ENCODE measurements around the gene IRAK1BP1.

DNA sequence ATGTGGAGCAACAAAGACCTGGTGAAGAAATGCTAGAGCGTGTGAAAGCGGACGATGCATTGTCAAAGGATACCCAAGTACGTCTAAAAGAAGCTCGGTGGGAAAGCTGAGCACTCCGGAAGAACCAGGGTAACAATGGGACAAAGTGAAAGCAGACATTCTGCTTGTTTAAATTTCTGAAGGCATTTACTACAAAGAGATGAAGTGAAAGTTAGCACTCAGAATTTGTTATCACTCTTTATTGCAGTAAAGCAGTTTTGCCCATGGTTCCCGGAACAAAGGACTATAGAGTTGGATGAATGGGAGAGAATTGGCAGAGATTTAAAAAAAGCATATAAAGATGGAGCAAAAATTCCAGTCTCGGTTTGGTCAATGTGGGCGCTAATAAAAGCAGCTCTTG lies 12.8 kb upstream of the IRAK1BP1 start:
- TF ChIP-seq EZH2 (IDR thresholded peaks at IDR 0.05; ENCODE audit: borderline replicate concordance, control insufficient read depth, low read depth, low read length) (no peak), MXI1 (IDR thresholded peaks at IDR 0.05; ENCODE audit: low read depth, low read length) (no peak), POLR2AphosphoS5 (IDR thresholded peaks at IDR 0.05; ENCODE audit: low read length) (no peak), BHLHE40 (IDR thresholded peaks at IDR 0.05; ENCODE audit: borderline replicate concordance in 1 of 2, low read depth in 2 of 2, low read length in 1 of 2) (no peak), NBN (IDR thresholded peaks at IDR 0.05) (no peak), POLR2A (IDR thresholded peaks at IDR 0.05; ENCODE audit: low read depth, low read length) (no peak), ZNF207 (IDR thresholded peaks at IDR 0.05; ENCODE audit: borderline replicate concordance) (no peak), HCFC1 (IDR thresholded peaks at IDR 0.05; ENCODE audit: low read length) (no peak), SIN3A (IDR thresholded peaks at IDR 0.05; ENCODE audit: low read depth, low read length) (no peak)
- TF ChIP-seq, protein P1, sequence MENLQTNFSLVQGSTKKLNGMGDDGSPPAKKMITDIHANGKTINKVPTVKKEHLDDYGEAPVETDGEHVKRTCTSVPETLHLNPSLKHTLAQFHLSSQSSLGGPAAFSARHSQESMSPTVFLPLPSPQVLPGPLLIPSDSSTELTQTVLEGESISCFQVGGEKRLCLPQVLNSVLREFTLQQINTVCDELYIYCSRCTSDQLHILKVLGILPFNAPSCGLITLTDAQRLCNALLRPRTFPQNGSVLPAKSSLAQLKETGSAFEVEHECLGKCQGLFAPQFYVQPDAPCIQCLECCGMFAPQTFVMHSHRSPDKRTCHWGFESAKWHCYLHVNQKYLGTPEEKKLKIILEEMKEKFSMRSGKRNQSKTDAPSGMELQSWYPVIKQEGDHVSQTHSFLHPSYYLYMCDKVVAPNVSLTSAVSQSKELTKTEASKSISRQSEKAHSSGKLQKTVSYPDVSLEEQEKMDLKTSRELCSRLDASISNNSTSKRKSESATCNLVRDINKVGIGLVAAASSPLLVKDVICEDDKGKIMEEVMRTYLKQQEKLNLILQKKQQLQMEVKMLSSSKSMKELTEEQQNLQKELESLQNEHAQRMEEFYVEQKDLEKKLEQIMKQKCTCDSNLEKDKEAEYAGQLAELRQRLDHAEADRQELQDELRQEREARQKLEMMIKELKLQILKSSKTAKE (IDR thresholded peaks at IDR 0.05; ENCODE audit: low read depth, poor library complexity, severe bottlenecking): no peak
- TF ChIP-seq, protein P2, sequence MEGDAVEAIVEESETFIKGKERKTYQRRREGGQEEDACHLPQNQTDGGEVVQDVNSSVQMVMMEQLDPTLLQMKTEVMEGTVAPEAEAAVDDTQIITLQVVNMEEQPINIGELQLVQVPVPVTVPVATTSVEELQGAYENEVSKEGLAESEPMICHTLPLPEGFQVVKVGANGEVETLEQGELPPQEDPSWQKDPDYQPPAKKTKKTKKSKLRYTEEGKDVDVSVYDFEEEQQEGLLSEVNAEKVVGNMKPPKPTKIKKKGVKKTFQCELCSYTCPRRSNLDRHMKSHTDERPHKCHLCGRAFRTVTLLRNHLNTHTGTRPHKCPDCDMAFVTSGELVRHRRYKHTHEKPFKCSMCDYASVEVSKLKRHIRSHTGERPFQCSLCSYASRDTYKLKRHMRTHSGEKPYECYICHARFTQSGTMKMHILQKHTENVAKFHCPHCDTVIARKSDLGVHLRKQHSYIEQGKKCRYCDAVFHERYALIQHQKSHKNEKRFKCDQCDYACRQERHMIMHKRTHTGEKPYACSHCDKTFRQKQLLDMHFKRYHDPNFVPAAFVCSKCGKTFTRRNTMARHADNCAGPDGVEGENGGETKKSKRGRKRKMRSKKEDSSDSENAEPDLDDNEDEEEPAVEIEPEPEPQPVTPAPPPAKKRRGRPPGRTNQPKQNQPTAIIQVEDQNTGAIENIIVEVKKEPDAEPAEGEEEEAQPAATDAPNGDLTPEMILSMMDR (IDR thresholded peaks at IDR 0.05 in 2 of 3, conservative IDR thresholded peaks at IDR 0.05 in 1 of 3; ENCODE audit: control insufficient read depth in 2 of 3, extremely low read depth in 1 of 3, insufficient read depth in 1 of 3, low read depth in 3 of 3, low read length in 3 of 3): no peak
- TF ChIP-seq, protein P3, sequence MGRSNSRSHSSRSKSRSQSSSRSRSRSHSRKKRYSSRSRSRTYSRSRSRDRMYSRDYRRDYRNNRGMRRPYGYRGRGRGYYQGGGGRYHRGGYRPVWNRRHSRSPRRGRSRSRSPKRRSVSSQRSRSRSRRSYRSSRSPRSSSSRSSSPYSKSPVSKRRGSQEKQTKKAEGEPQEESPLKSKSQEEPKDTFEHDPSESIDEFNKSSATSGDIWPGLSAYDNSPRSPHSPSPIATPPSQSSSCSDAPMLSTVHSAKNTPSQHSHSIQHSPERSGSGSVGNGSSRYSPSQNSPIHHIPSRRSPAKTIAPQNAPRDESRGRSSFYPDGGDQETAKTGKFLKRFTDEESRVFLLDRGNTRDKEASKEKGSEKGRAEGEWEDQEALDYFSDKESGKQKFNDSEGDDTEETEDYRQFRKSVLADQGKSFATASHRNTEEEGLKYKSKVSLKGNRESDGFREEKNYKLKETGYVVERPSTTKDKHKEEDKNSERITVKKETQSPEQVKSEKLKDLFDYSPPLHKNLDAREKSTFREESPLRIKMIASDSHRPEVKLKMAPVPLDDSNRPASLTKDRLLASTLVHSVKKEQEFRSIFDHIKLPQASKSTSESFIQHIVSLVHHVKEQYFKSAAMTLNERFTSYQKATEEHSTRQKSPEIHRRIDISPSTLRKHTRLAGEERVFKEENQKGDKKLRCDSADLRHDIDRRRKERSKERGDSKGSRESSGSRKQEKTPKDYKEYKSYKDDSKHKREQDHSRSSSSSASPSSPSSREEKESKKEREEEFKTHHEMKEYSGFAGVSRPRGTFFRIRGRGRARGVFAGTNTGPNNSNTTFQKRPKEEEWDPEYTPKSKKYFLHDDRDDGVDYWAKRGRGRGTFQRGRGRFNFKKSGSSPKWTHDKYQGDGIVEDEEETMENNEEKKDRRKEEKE (IDR thresholded peaks at IDR 0.05): no peak
